HepG2 (cell line): ENCODE measurements around the gene MAP3K5. TPM values are rescaled to one million over a fixed set of nuclear protein-coding genes. Genes with fewer than 3 reads are reported as not detected.

Experiments used
- ATAC-seq: fragments of 200-7000 bp; cut with Tn5 transposase; 3 replicates; pipeline ENCODE4 v1.9.1; 2020; ENCODE audit warnings: mild to moderate bottlenecking, moderate library complexity
- BruUV-seq: library from RNA; stranded (reverse); fragments of 400-500 nt; replicated peaks from 2 replicates; lab custom pipeline; 2021; lab: Mats Ljungman, UMichigan
- CTCF ChIA-PET: fragments of 300-600 bp; formaldehyde crosslinking; extraction: SDS; loops from one replicate; lab custom pipeline; 2021; ENCODE audit warnings: low total read pairs, inconsistent platforms, low intra/inter-chr PET ratio; lab: Yijun Ruan, JAX
- POLR2A ChIA-PET: fragments of 350-600 bp; sonication (Branson Sonifier 250); formaldehyde crosslinking; loops from one replicate; lab custom pipeline; 2020; ENCODE audit warnings: antibody characterized with exemption, inconsistent platforms; lab: Yijun Ruan, JAX
- DNase-seq: peaks from one replicate; pipeline ENCODE4 v3.0.0-alpha.2; 2015; ENCODE audit warnings: low spot score
- FAIRE-seq: peaks from 3 replicates; lab custom pipeline; 2011; peaks lifted over from hg19 to GRCh38; lab: Jason Lieb, UNC
- H2AFZ ChIP-seq: one replicate; pipeline ENCODE4 v1.6.1; 2011; ENCODE audit warnings: low read length, inconsistent platforms
- H3K27ac ChIP-seq: fragments of 300-600 bp; 3 replicates; pipeline ENCODE4 v1.8.0; 2011; ENCODE audit warnings: mixed run types, mild to moderate bottlenecking, mixed read lengths, low read length, inconsistent platforms; ENCODE audit not compliant: insufficient read depth; ENCODE audit errors: extremely low read length
- H3K27me3 ChIP-seq, 2 experiments: fragments of 200-600 bp in 1 of 2; 2 replicates in 1 of 2; 3 replicates in 1 of 2; pipeline versions ENCODE4 v1.6.0 to v1.8.0; 2011; ENCODE audit warnings: low read length in 2 of 2, mild to moderate bottlenecking in 2 of 2, moderate library complexity in 2 of 2, inconsistent platforms in 1 of 2; ENCODE audit not compliant: insufficient read depth in 2 of 2, control insufficient read depth in 1 of 2
- H3K36me3 ChIP-seq, 2 experiments: fragments of 200-600 bp in 1 of 2; replicated peaks in 1 of 2; 2 replicates in 1 of 2; 3 replicates in 1 of 2; pipeline versions ENCODE4 v1.5.1 to v1.8.0; 2011; ENCODE audit warnings: low read length in 2 of 2, inconsistent platforms in 1 of 2; ENCODE audit not compliant: insufficient read depth in 2 of 2, control insufficient read depth in 1 of 2
- H3K4me1 ChIP-seq: 2 replicates; pipeline ENCODE4 v1.5.1; 2012; ENCODE audit warnings: low read length, inconsistent platforms; ENCODE audit not compliant: insufficient read depth
- H3K4me2 ChIP-seq: 2 replicates; pipeline ENCODE4 v1.6.0; 2011; ENCODE audit warnings: low read depth, low read length, inconsistent platforms
- H3K4me3 ChIP-seq, 3 experiments: fragments of 200-600 bp in 1 of 3; sonication (generic), shearing (Covaris generic) in 1 of 3; replicated peaks in 1 of 3; 2 replicates each; pipeline ENCODE4 v1.5.1; 2011 to 2016; ENCODE audit warnings: low read length in 3 of 3, inconsistent platforms in 2 of 3, low read depth in 2 of 3, mild to moderate bottlenecking in 2 of 3, control low read depth in 1 of 3, mixed read lengths in 1 of 3; ENCODE audit not compliant: insufficient read depth in 1 of 3
- H3K79me2 ChIP-seq: one replicate; pipeline ENCODE4 v1.6.1; 2011; ENCODE audit warnings: low read length, inconsistent platforms; ENCODE audit not compliant: insufficient read depth
- H3K9ac ChIP-seq: 2 replicates; pipeline ENCODE4 v1.6.0; 2011; ENCODE audit warnings: mild to moderate bottlenecking, low read depth, low read length, inconsistent platforms; ENCODE audit not compliant: insufficient read depth
- H3K9me3 ChIP-seq: 2 replicates; pipeline ENCODE4 v1.5.1; 2012; ENCODE audit warnings: mild to moderate bottlenecking, low read length
- H4K20me1 ChIP-seq: 2 replicates; pipeline ENCODE4 v1.6.0; 2011; ENCODE audit warnings: inconsistent platforms, mild to moderate bottlenecking, low read length, moderate library complexity; ENCODE audit not compliant: insufficient read depth
- NR2C2 ChIP-seq: sonication (generic); formaldehyde crosslinking; IDR thresholded peaks from 2 replicates; pipeline ENCODE4 v1.4.0; 2020; ENCODE audit warnings: missing genetic modification reagents, mild to moderate bottlenecking, moderate library complexity, borderline replicate concordance
- SRF ChIP-seq: IDR thresholded peaks from 2 replicates; pipeline ENCODE4 v1.6.1; 2011; ENCODE audit warnings: mild to moderate bottlenecking, low read depth, low read length, moderate library complexity
- ZBTB49 ChIP-seq: sonication (generic); formaldehyde crosslinking; IDR thresholded peaks from 2 replicates; pipeline ENCODE4 v1.4.0; 2020; ENCODE audit warnings: missing genetic modification reagents, borderline replicate concordance
- ZC3H13 ChIP-seq: sonication (generic); formaldehyde crosslinking; IDR thresholded peaks from 2 replicates; pipeline ENCODE4 v1.8.1; 2023; ENCODE audit warnings: mild to moderate bottlenecking, missing genetic modification reagents, moderate library complexity
- ZNF33B ChIP-seq: sonication (generic); formaldehyde crosslinking; IDR thresholded peaks from 2 replicates; pipeline ENCODE4 v1.5.1; 2020; ENCODE audit warnings: mild to moderate bottlenecking, missing genetic modification reagents
- ZUFSP ChIP-seq: sonication (generic); formaldehyde crosslinking; IDR thresholded peaks from 2 replicates; pipeline ENCODE4 v1.9.0; 2021; ENCODE audit warnings: missing genetic modification reagents, mild to moderate bottlenecking, borderline replicate concordance
- ZXDC ChIP-seq: sonication (generic); formaldehyde crosslinking; IDR thresholded peaks from 2 replicates; pipeline ENCODE4 v1.5.0; 2020; ENCODE audit warnings: mild to moderate bottlenecking, missing genetic modification reagents
- WGBS: methylation state at CpG from one replicate; pipeline ENCODE4 v1.1.6; 2017; ENCODE audit warnings: low lambda C conversion rate; 5-methylcytosine and 5-hydroxymethylcytosine counted together
- in situ Hi-C: cut with HindIII; loops from 2 replicates; pipeline ENCODE4 v1.10.0; 2017; ENCODE audit warnings: low pct_unique_long_range_greater_than_20kb; ENCODE audit not compliant: extremely low pct_ligation_motif_present
- intact Hi-C: fragments of 100-400 bp; cut with micrococcal nuclease; formaldehyde crosslinking; loops from one replicate; pipeline ENCODE4 v1.10.0; 2022; ENCODE audit not compliant: unreplicated experiment
- polyA plus RNA-seq, 8 experiments: library from polyadenylated mRNA; depleted of rRNA in 3 of 8; stranded (reverse) in 7 of 8; unstranded in 1 of 8; fragments of >200 nt; fragmentation: Illumina TruSeq in 4 of 8; extraction: Trizol in 4 of 8; gene quantifications; 2 replicates each; pipeline versions ENCODE4 v1.2.1 to v1.2.3, GENCODE V29; 2011 to 2016; ENCODE audit warnings: low read depth in 4 of 8, missing spikeins in 1 of 8, mixed read lengths in 1 of 8; ENCODE audit not compliant: insufficient read depth in 1 of 8
- total RNA-seq, 5 experiments: library from RNA; depleted of rRNA; stranded (reverse); fragments of >200 nt; fragmentation: Illumina TruSeq; extraction: Trizol; gene quantifications; 2 replicates each; pipeline ENCODE4 v1.2.3, GENCODE V29; 2016; ENCODE audit warnings: low read depth in 1 of 5

Gene MAP3K5
- total and polyA plus RNA-seq, 2 of the 13 experiments (the other 11 are each of a cell fraction or from before 2014, with no cell fraction given) = not detected

DNA sequence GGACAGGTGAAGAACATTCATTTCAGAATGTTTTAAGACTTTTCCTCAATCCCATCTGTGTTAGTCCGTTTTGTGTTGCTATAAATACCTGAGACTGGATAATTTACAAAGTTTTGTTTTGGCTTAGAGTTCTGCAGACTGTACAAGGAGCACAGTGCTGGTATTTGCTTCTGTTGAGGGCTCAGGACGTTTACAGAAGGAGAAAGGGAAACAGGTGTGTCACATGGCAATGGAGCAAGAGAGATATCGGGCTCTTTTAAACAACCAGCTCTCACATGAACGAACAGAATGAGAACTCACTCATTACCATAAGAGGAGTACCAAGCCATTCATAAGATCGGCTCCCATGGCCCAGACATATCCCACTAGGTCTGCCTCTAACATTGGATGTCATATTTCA, 258.8 kb downstream of the MAP3K5 start:
- ATAC-seq = no peak
- WGBS = 4% methylated on average over 5 of the region's 5 CpGs
- TF ChIP-seq ZXDC (CRISPR knock-in tag) = no peak
- TF ChIP-seq NR2C2 (CRISPR knock-in tag) = no peak
- no peak for TF ChIP-seq SRF

DNA sequence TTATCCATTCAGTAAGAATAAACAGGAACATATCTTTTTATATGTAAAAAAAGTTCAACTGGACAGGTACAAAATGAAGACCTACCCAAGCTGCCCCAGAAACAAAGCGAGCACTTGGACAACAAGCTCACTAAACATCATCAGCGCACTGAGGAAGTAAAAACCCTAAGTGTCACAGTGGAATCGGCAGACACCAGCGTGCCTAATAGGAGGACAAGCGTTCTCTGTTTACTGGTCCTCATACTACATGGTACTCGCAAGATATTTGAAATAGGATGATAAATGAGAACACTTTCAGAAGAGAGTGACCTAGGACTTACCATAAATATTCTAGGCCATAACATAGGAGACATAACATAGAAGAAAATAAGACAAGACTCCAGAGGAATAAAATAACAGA, 260.2 kb downstream of the MAP3K5 start:
- 30% methylated on average over 6 of the region's 6 CpGs for WGBS
- ChIA-PET POLR2A (no interaction called here), CTCF (no interaction called here)
- Histone ChIP-seq H3K79me2 (no peaks in the 10 kb centered on the region), H3K4me1 (no peaks in the 10 kb centered on the region), H3K9ac (no peak overlapping the region), H3K4me3 (no peak overlapping the region), H3K9me3 (no peaks in the 10 kb centered on the region), H2AFZ (no peak overlapping the region), H3K36me3 (no peaks in the 10 kb centered on the region), H3K27ac (no peak overlapping the region), H3K27me3 (peaks cover 0 to 15% of the 10 kb centered on the region in 2 experiments; a peak in 3 of 5 replicates), H3K4me2 (no peak overlapping the region), H4K20me1 (no peaks in the 10 kb centered on the region)
- TF ChIP-seq ZNF33B (CRISPR knock-in tag) = no peak
- TF ChIP-seq ZUFSP (CRISPR knock-in tag) = no peak
- no peak for TF ChIP-seq ZBTB49 (CRISPR knock-in tag)
- no peak for TF ChIP-seq ZC3H13 (CRISPR knock-in tag)
- DNase-seq = no peak
- FAIRE-seq = no peak
- no TSS peak for BruUV-seq
- no peak for ATAC-seq
- in situ Hi-C loops = no loop called here
- intact Hi-C loops = no loop called here

More for the DNA sequence above, 258.8 kb downstream of the MAP3K5 start:
- H3K9ac ChIP-seq = no peak overlapping the region
- no peaks in the 10 kb centered on the region for H3K4me1 ChIP-seq
- H3K4me2 ChIP-seq = no peak overlapping the region
- BruUV-seq = no TSS peak
- no peaks in the 10 kb centered on the region for H3K9me3 ChIP-seq
- in situ Hi-C loops (no loop called here), intact Hi-C loops (no loop called here)
- DNase-seq = no peak
- H2AFZ ChIP-seq = no peak overlapping the region
- H3K27me3 ChIP-seq = peaks cover 0 to 15% of the 10 kb centered on the region in 2 experiments; a peak in 2 of 5 replicates
- no peaks in the 10 kb centered on the region for H3K36me3 ChIP-seq
- H4K20me1 ChIP-seq = no peaks in the 10 kb centered on the region
- no peak overlapping the region for H3K4me3 ChIP-seq
- no peak overlapping the region for H3K27ac ChIP-seq
- POLR2A ChIA-PET = no interaction called here
- CTCF ChIA-PET = no interaction called here
- FAIRE-seq = no peak
- no peaks in the 10 kb centered on the region for H3K79me2 ChIP-seq
